Smooth muscle cell (in vitro differentiated cells): ENCODE measurements around the gene IWS1. TPM values are rescaled to one million over a fixed set of nuclear protein-coding genes. Genes with fewer than 3 reads are reported as not detected.

ENCODE experiments used
- DNase-seq: peaks from one replicate; lab custom pipeline; 2025; ENCODE audit not compliant: unreplicated experiment; lab: John Stamatoyannopoulos, UW
- H2AFZ ChIP-seq: fragments of 200-600 bp; sonication (generic); 2 replicates; pipeline ENCODE4 v1.6.0; 2016; ENCODE audit warnings: antibody characterized with exemption, low read depth, mild to moderate bottlenecking
- H3F3A ChIP-seq: fragments of 200-600 bp; sonication (generic); 2 replicates; pipeline ENCODE4 v1.6.0; 2017; ENCODE audit warnings: antibody characterized with exemption, low read depth
- H3K27ac ChIP-seq: fragments of 200-600 bp; sonication (generic); 2 replicates; pipeline ENCODE4 v1.5.1; 2016; ENCODE audit warnings: low read depth, mild to moderate bottlenecking
- H3K27me3 ChIP-seq: fragments of 200-600 bp; sonication (generic); 2 replicates; pipeline ENCODE4 v1.6.1; 2016; ENCODE audit warnings: low read depth, mild to moderate bottlenecking
- H3K36me3 ChIP-seq: fragments of 200-600 bp; sonication (generic); 2 replicates; pipeline ENCODE4 v1.5.1; 2016; ENCODE audit warnings: low read depth
- H3K4me1 ChIP-seq: fragments of 200-600 bp; sonication (generic); 2 replicates; pipeline ENCODE4 v1.5.1; 2016; ENCODE audit warnings: low read depth
- H3K4me2 ChIP-seq: fragments of 200-600 bp; sonication (generic); 2 replicates; pipeline ENCODE4 v1.6.0; 2016; ENCODE audit warnings: mild to moderate bottlenecking
- H3K4me3 ChIP-seq: fragments of 200-600 bp; sonication (generic); 2 replicates; pipeline ENCODE4 v1.5.1; 2016; ENCODE audit warnings: mild to moderate bottlenecking
- H3K79me2 ChIP-seq: fragments of 200-600 bp; sonication (generic); 2 replicates; pipeline ENCODE4 v1.6.0; 2016; ENCODE audit warnings: low read depth, mild to moderate bottlenecking
- H3K9ac ChIP-seq: fragments of 200-600 bp; sonication (generic); 2 replicates; pipeline ENCODE4 v1.6.0; 2016; ENCODE audit warnings: low read depth
- H3K9me3 ChIP-seq: fragments of 200-600 bp; sonication (generic); replicated peaks from 2 replicates; pipeline ENCODE4 v1.5.1; 2016; ENCODE audit warnings: low read depth
- H4K20me1 ChIP-seq: fragments of 200-600 bp; sonication (generic); 2 replicates; pipeline ENCODE4 v1.6.0; 2016; ENCODE audit warnings: low read depth
- CTCF ChIP-seq: fragments of 200-600 bp; sonication (generic); IDR thresholded peaks from 2 replicates; pipeline ENCODE4 v1.5.1; 2017; ENCODE audit warnings: borderline replicate concordance, mild to moderate bottlenecking, antibody characterized with exemption; ENCODE audit not compliant: insufficient read depth, poor library complexity, severe bottlenecking
- WGBS: methylation state at CpG from one replicate; pipeline ENCODE4 v1.1.7; 2016; ENCODE audit warnings: low lambda C conversion rate; 5-methylcytosine and 5-hydroxymethylcytosine counted together
- polyA plus RNA-seq: library from polyadenylated mRNA; unstranded; fragments of >200 nt; fragmentation: Nextera tagmentation; extraction: Ambion mirVana; gene quantifications from 2 replicates; pipeline ENCODE4 v1.2.1, GENCODE V29; 2016
- total RNA-seq: library from RNA; depleted of rRNA; stranded (reverse); fragments of >200 nt; gene quantifications from 2 replicates; pipeline ENCODE4 v1.2.3, GENCODE V29; 2014

IWS1 gene
- total and polyA plus RNA-seq, 2 experiments from 2014 or later = 31.2 to 36.1 TPM

GRCh38 chr2:127535918-127536317 is 9.6 kb upstream of the IWS1 start:
- H3K9me3 ChIP-seq = no peaks in the 10 kb centered on the region
- H3F3A ChIP-seq = no peaks in the 10 kb centered on the region
- H3K27me3 ChIP-seq = peaks cover 7% of the 10 kb centered on the region
- WGBS = 94% methylated on average over 6 of the region's 6 CpGs
- no peaks in the 10 kb centered on the region for H3K79me2 ChIP-seq
- no peak overlapping the region for H2AFZ ChIP-seq
- DNase-seq = no peak
- H3K9ac ChIP-seq = no peak overlapping the region
- no peaks in the 10 kb centered on the region for H4K20me1 ChIP-seq
- no peaks in the 10 kb centered on the region for H3K36me3 ChIP-seq
- no peak overlapping the region for H3K4me2 ChIP-seq
- H3K27ac ChIP-seq = no peak overlapping the region
- H3K4me1 ChIP-seq = no peaks in the 10 kb centered on the region
- peak overlapping the region; percentile 13 for H3K4me3 ChIP-seq
- TF ChIP-seq CTCF = no peak

- Histone ChIP-seq H2AFZ (no peak within 1 kb of the TSS), H3K36me3 (no peaks in the 10 kb centered on the region), H3K9me3 (no peaks in the 10 kb centered on the region), H3F3A (no peaks in the 10 kb centered on the region), H4K20me1 (no peaks in the 10 kb centered on the region), H3K9ac (no peak within 1 kb of the TSS), H3K4me1 (no peaks in the 10 kb centered on the region), H3K4me3 (peak within 1 kb of the TSS; percentile 13), H3K4me2 (no peak within 1 kb of the TSS), H3K79me2 (no peaks in the 10 kb centered on the region), H3K27ac (no peak within 1 kb of the TSS), H3K27me3 (peaks cover 7% of the 10 kb centered on the region)
- WGBS = 92% methylated on average over 11 of the region's 11 CpGs
- no peak for DNase-seq
- no peak for TF ChIP-seq CTCF
Measured at GRCh38 chr2:127535422-127535901, 9.2 kb upstream of the IWS1 start, which contains the start of gene MYO7B. Gene MYO7B (plus strand): TSS chr2:127535683. CDS start chr2:127559723, 24,040 bp downstream.

GRCh38 chr2:127532296-127532695 is 6.0 kb upstream of the IWS1 start:
- H3K9ac ChIP-seq = no peak overlapping the region
- no peaks in the 10 kb centered on the region for H3K9me3 ChIP-seq
- no peak overlapping the region for H2AFZ ChIP-seq
- H3K27me3 ChIP-seq = peaks cover 7% of the 10 kb centered on the region
- no peaks in the 10 kb centered on the region for H3K36me3 ChIP-seq
- H3K27ac ChIP-seq = no peak overlapping the region
- no peak overlapping the region for H3K4me3 ChIP-seq
- H3F3A ChIP-seq = no peaks in the 10 kb centered on the region
- WGBS = 96% methylated on average over 8 of the region's 8 CpGs
- peaks cover 13% of the 10 kb centered on the region for H3K4me1 ChIP-seq
- no peaks in the 10 kb centered on the region for H4K20me1 ChIP-seq
- H3K4me2 ChIP-seq = no peak overlapping the region
- DNase-seq = no peak
- no peaks in the 10 kb centered on the region for H3K79me2 ChIP-seq
- no peak for TF ChIP-seq CTCF

- H3K4me1 ChIP-seq = peaks cover 13% of the 10 kb centered on the region
Measured at GRCh38 chr2:127531221-127531648, 4.9 kb upstream of the IWS1 start.

More at GRCh38 chr2:127531221-127531648, 4.9 kb upstream of the IWS1 start:
- H3K27me3 ChIP-seq = peaks cover 7% of the 10 kb centered on the region
- no peak overlapping the region for H3K9ac ChIP-seq
- no peak overlapping the region for H2AFZ ChIP-seq
- H3K9me3 ChIP-seq = no peaks in the 10 kb centered on the region
- H3K79me2 ChIP-seq = no peaks in the 10 kb centered on the region
- H4K20me1 ChIP-seq = no peaks in the 10 kb centered on the region
- WGBS = 72% methylated on average over 4 of the region's 4 CpGs
- no peak for TF ChIP-seq CTCF
- DNase-seq = no peak
- H3K27ac ChIP-seq = no peak overlapping the region
- no peaks in the 10 kb centered on the region for H3F3A ChIP-seq
- H3K4me2 ChIP-seq = no peak overlapping the region
- H3K4me3 ChIP-seq = no peak overlapping the region
- no peaks in the 10 kb centered on the region for H3K36me3 ChIP-seq
